GM19023 (cell line): ENCODE measurements around the gene COX14.
"Not testable (repeated sequence)": the region's sequence is repeated elsewhere in the genome, so short reads cannot be mapped to it uniquely, and the experiment has no call there.

Experiments
- ATAC-seq: cut with Tn5 transposase; IDR thresholded peaks from one replicate; pipeline ENCODE4 v1.9.1; 2021; ENCODE audit warnings: mild to moderate bottlenecking, moderate library complexity; ENCODE audit not compliant: unreplicated experiment

The COX14 gene

GRCh38 chr12:50107416-50108268, 4.4 kb upstream of the COX14 start:
- ATAC-seq: no peak

- ATAC-seq: no peak
Observed at GRCh38 chr12:50109319-50109718, 2.7 kb upstream of the COX14 start.

GRCh38 chr12:50110127-50110761, 1.8 kb upstream of the COX14 start:
- no peak for ATAC-seq

- no peak for ATAC-seq
Observed at GRCh38 chr12:50110762-50111351, 1.2 kb upstream of the COX14 start.

- peak; percentile 4 for ATAC-seq
Observed at GRCh38 chr12:50111395-50111692, 692 bp upstream of the COX14 start.

- ATAC-seq: no peak
Observed at GRCh38 chr12:50112456-50113218, 601 bp downstream of the COX14 start.

GRCh38 chr12:50117057-50117622, 5.1 kb downstream of the COX14 start:
- no peak for ATAC-seq

GRCh38 chr12:50119387-50119786, 7.4 kb downstream of the COX14 start:
- no peak for ATAC-seq

GRCh38 chr12:50120521-50120920, 8.5 kb downstream of the COX14 start:
- no peak for ATAC-seq

GRCh38 chr12:50120953-50121352, 8.9 kb downstream of the COX14 start:
- ATAC-seq: no peak

GRCh38 chr12:50121641-50122040, 9.6 kb downstream of the COX14 start:
- ATAC-seq: no peak

GRCh38 chr12:50123203-50123602, 11.2 kb downstream of the COX14 start:
- ATAC-seq: no peak

GRCh38 chr12:50127546-50127945, 15.5 kb downstream of the COX14 start:
- no peak for ATAC-seq

GRCh38 chr12:50129290-50129689, 17.3 kb downstream of the COX14 start:
- ATAC-seq: no peak

- ATAC-seq: no peak
Observed at GRCh38 chr12:50132505-50133135, 20.6 kb downstream of the COX14 start.

- no peak for ATAC-seq
Observed at GRCh38 chr12:50142993-50143392, 31.0 kb downstream of the COX14 start.

GRCh38 chr12:50145439-50145838, 33.4 kb downstream of the COX14 start:
- no peak for ATAC-seq

GRCh38 chr12:50147281-50147680, 35.2 kb downstream of the COX14 start:
- ATAC-seq: no peak

- not testable (repeated sequence) for ATAC-seq
Observed at GRCh38 chr12:50148011-50148410, 36.0 kb downstream of the COX14 start.

GRCh38 chr12:50149311-50149710, 37.3 kb downstream of the COX14 start:
- no peak for ATAC-seq
